Spleen (tissue), 13 donors: Measurements from ENCODE around the gene RIPOR3. TPM values are rescaled to one million over a fixed set of nuclear protein-coding genes. Genes with fewer than 3 reads are reported as not detected.
A peak's percentile ranks its signal among the peaks of the same experiment; 100 is the strongest.

ENCODE experiments used
- DNase-seq: peaks from one replicate; pipeline ENCODE4 v3.0.0-alpha.2; 2020
- H3K27ac ChIP-seq, 8 donors: fragments of 200-600 bp; sonication (generic) in 7 of 8; 1 replicate in 4 of 8; 2 replicates in 4 of 8; pipeline versions ENCODE4 v1.5.0 to v1.8.0; 2016 to 2021; ENCODE audit warnings: inconsistent platforms in 4 of 8, mild to moderate bottlenecking in 4 of 8, moderate library complexity in 1 of 8
- H3K27me3 ChIP-seq, 7 donors: fragments of 200-600 bp; sonication (generic) in 6 of 7; replicated peaks in 1 of 7; 1 replicate in 4 of 7; 2 replicates in 3 of 7; pipeline versions ENCODE4 v1.5.0 to v1.8.0; 2016 to 2021; ENCODE audit warnings: inconsistent platforms in 3 of 7, mild to moderate bottlenecking in 1 of 7
- H3K36me3 ChIP-seq, 6 donors: fragments of 200-600 bp; sonication (generic) in 5 of 6; 1 replicate in 4 of 6; 2 replicates in 2 of 6; pipeline versions ENCODE4 v1.5.0 to v1.8.0; 2016 to 2021; ENCODE audit warnings: inconsistent platforms in 2 of 6
- H3K4me1 ChIP-seq, 6 donors: fragments of 200-600 bp; sonication (generic) in 5 of 6; 1 replicate in 3 of 6; 2 replicates in 3 of 6; pipeline versions ENCODE4 v1.5.0 to v1.8.0; 2016 to 2021; ENCODE audit warnings: inconsistent platforms in 3 of 6
- H3K4me3 ChIP-seq, 8 donors: fragments of 200-600 bp; sonication (generic) in 7 of 8; 1 replicate in 4 of 8; 2 replicates in 4 of 8; pipeline versions ENCODE4 v1.5.0 to v1.8.0; 2016 to 2021; ENCODE audit warnings: inconsistent platforms in 4 of 8, mild to moderate bottlenecking in 4 of 8, moderate library complexity in 2 of 8
- H3K9me3 ChIP-seq, 8 donors: fragments of 200-600 bp; sonication (generic) in 7 of 8; 1 replicate in 4 of 8; 2 replicates in 4 of 8; pipeline versions ENCODE4 v1.5.0 to v1.8.0; 2016 to 2021; ENCODE audit warnings: inconsistent platforms in 4 of 8
- CTCF ChIP-seq, 11 experiments: fragments of 200-600 bp in 7 of 11; fragments of 450-650 bp in 4 of 11; sonication (generic) in 4 of 11; IDR thresholded peaks in 8 of 11; conservative IDR thresholded peaks in 3 of 11; 1 replicate in 7 of 11; 2 replicates in 4 of 11; pipeline versions ENCODE4 v1.4.0 to v1.8.0; 2016 to 2021; ENCODE audit warnings: antibody characterized with exemption in 11 of 11, inconsistent platforms in 4 of 11, mild to moderate bottlenecking in 1 of 11
- POLR2A ChIP-seq, 3 donors: fragments of 450-650 bp; IDR thresholded peaks; one replicate each; pipeline ENCODE4 v1.5.1; 2017; ENCODE audit warnings: antibody characterized with exemption in 3 of 3, mild to moderate bottlenecking in 1 of 3
- POLR2AphosphoS5 ChIP-seq, 3 donors: sonication (generic); formaldehyde crosslinking; IDR thresholded peaks; one replicate each; pipeline ENCODE4 v1.5.1; 2017; ENCODE audit warnings: antibody characterized with exemption in 3 of 3
- WGBS, 5 donors: extraction: QIAGEN DNeasy Blood & Tissue Kit in 3 of 5; methylation state at CpG; one replicate each; pipeline versions ENCODE4 v1.1.5 to v1.1.7; 2013 to 2018; 5-methylcytosine and 5-hydroxymethylcytosine counted together
- intact Hi-C: fragments of 100-400 bp; cut with DNase I; formaldehyde crosslinking; loops from one replicate; pipeline ENCODE4 v1.15.0; 2023; ENCODE audit warnings: low total_unique reads
- long read RNA-seq, 2 donors: transcript quantifications; one replicate each; lab custom pipeline, GENCODE V29; 2026
- polyA plus RNA-seq, 3 donors: library from polyadenylated mRNA; stranded (reverse); fragments of 200-250 nt; gene quantifications; one replicate each; pipeline ENCODE4 v1.2.1, GENCODE V29; 2013
- total RNA-seq, 7 donors: library from RNA; depleted of rRNA in 3 of 7; stranded (reverse); fragments of >200 nt in 3 of 7; fragmentation: NEBNext Ultra II Directional in 4 of 7; extraction: Animal tissue kit (Norgen Biotek cat#: 25700) in 4 of 7; gene quantifications; one replicate each; pipeline versions ENCODE4 v1.1.0 to v1.2.1, GENCODE V29; 2016 to 2021
- donor health status: healthy with polysubstance abuse.
- donor health status: DM: no; HTN: no; CAD: no; lungs with moderate emphysema.
- donor health status: DM: no; HTN: no; CAD: no.
- donor health status: Bipolar disorder and iron deficiency.
- donor health status: healthy.
- donor health status: DM: no; HTN: no; CAD: no.
- donor health status: DM: yes; HTN: yes; CAD: no.

The RIPOR3 gene
- total RNA-seq (10 to 100 TPM in 6 of 7 donors, 1 to 10 TPM in 1; 6.0 to 22.8 (median 13.5) TPM), polyA plus RNA-seq (10 to 100 TPM in 1 of 3 donors, 1 to 10 TPM in 2; 6.1 to 13.4 (median 6.8) TPM)
- long read RNA-seq, donor 1, partial matches to known transcripts: 0 of 1 reads
- long read RNA-seq, donor 1, other reads (novel, unspliced or antisense): 0 of 1 reads
- long read RNA-seq, donor 2, full-length matches to known transcripts: 1 of 1 reads
- long read RNA-seq, donor 2, partial matches to known transcripts: 0 of 1 reads
- long read RNA-seq, donor 2, other reads (novel, unspliced or antisense): 0 of 1 reads

- H3K36me3 ChIP-seq: no peaks in the 10 kb centered on the region
- peak within 1 kb of the TSS; percentile 18 to 63 (median 35) for H3K4me3 ChIP-seq
- peak within 1 kb of the TSS in 6 of 8 donors; percentile 51 to 72 (median 68) for H3K27ac ChIP-seq
- no peak for DNase-seq
- no peak for TF ChIP-seq POLR2A (IDR thresholded peaks at IDR 0.05)
- TF ChIP-seq POLR2AphosphoS5 (IDR thresholded peaks at IDR 0.05): peak in 1 of 3 donors; percentile 71
- no peak for TF ChIP-seq CTCF (IDR thresholded peaks at IDR 0.05 in 8 of 11, conservative IDR thresholded peaks at IDR 0.05 in 3 of 11)
- H3K9me3 ChIP-seq: no peaks in the 10 kb centered on the region
- peaks cover 0 to 60% (median 19%) of the 10 kb centered on the region in 7 donors for H3K27me3 ChIP-seq
- intact Hi-C loops: no loop called here
- WGBS, 5 donors: 7 to 10% (median 9%) methylated on average over 33 to 42 of the region's 42 CpGs
- peaks cover 11 to 38% (median 26%) of the 10 kb centered on the region in 6 donors for H3K4me1 ChIP-seq
Measured at GRCh38 chr20:50690650-50691572, at the start of gene RIPOR3. RIPOR3 (minus strand) TSS chr20:50691542; CDS start chr20:50691128, 414 bp downstream.

GRCh38 chr20:50737352-50737751 lies 46.0 kb upstream of the RIPOR3 start:
- Histone ChIP-seq H3K27me3 (no peaks in the 10 kb centered on the region), H3K4me3 (no peak overlapping the region), H3K4me1 (peaks cover 0 to 26% (median 12%) of the 10 kb centered on the region in 6 donors), H3K36me3 (peaks cover 0 to 30% (median 10%) of the 10 kb centered on the region in 6 donors), H3K9me3 (no peaks in the 10 kb centered on the region), H3K27ac (no peak overlapping the region)
- TF ChIP-seq CTCF (IDR thresholded peaks at IDR 0.05 in 8 of 11, conservative IDR thresholded peaks at IDR 0.05 in 3 of 11) (no peak), POLR2AphosphoS5 (IDR thresholded peaks at IDR 0.05) (no peak), POLR2A (IDR thresholded peaks at IDR 0.05) (no peak)
- WGBS, 5 donors: 87 to 93% (median 91%) methylated on average over 4 of the region's 4 CpGs
- intact Hi-C loops: no loop called here
- no peak for DNase-seq

GRCh38 chr20:50735813-50736212 lies 44.5 kb upstream of the RIPOR3 start:
- H3K36me3 ChIP-seq: peaks cover 0 to 24% (median 6%) of the 10 kb centered on the region in 6 donors
- H3K4me3 ChIP-seq: no peak overlapping the region
- DNase-seq: no peak
- H3K27ac ChIP-seq: no peak overlapping the region
- H3K9me3 ChIP-seq: no peaks in the 10 kb centered on the region
- intact Hi-C loops: no loop called here
- no peak for TF ChIP-seq POLR2AphosphoS5 (IDR thresholded peaks at IDR 0.05)
- TF ChIP-seq POLR2A (IDR thresholded peaks at IDR 0.05): no peak
- TF ChIP-seq CTCF (IDR thresholded peaks at IDR 0.05 in 8 of 11, conservative IDR thresholded peaks at IDR 0.05 in 3 of 11): no peak
- peaks cover 2 to 35% (median 22%) of the 10 kb centered on the region in 6 donors for H3K4me1 ChIP-seq
- H3K27me3 ChIP-seq: no peaks in the 10 kb centered on the region
